ENCODE results near the gene KLK12. TPM values are rescaled to one million over a fixed set of nuclear protein-coding genes. Genes with fewer than 3 reads are reported as not detected.

The KLK12 gene
- total RNA-seq, 1 experiment from 2014 or later, result not detected

GRCh38 chr19:51031880-51032225 is 2.9 kb downstream of the KLK12 start:
- Mint-ChIP-seq H3K27me3 (ENCODE audit: insufficient read depth, unreplicated experiment) (peaks cover 14% of the 10 kb centered on the region), H3K4me3 (ENCODE audit: unreplicated experiment) (no peak overlapping the region), H3K36me3 (ENCODE audit: insufficient read depth, unreplicated experiment) (no peaks in the 10 kb centered on the region), H3K4me1 (ENCODE audit: low read depth, unreplicated experiment) (peaks cover 6% of the 10 kb centered on the region), H3K9me3 (ENCODE audit: unreplicated experiment) (no peaks in the 10 kb centered on the region), H3K27ac (ENCODE audit: unreplicated experiment) (no peak overlapping the region)
- H3K36me3 ChIP-seq (ENCODE audit: control insufficient read depth, insufficient read depth, low read length), result no peaks in the 10 kb centered on the region
- ChIA-PET CTCF (no interaction called here), POLR2A (no interaction called here)
- no peak for TF ChIP-seq CTCF (IDR thresholded peaks at IDR 0.05; ENCODE audit: insufficient read depth in 1 of 2, low read depth in 1 of 2, low read length in 1 of 2, severe bottlenecking in 1 of 2, unreplicated experiment in 1 of 2)
- H3K9me3 ChIP-seq, result no peaks in the 10 kb centered on the region
- H3K27me3 ChIP-seq (replicated peaks; ENCODE audit: control insufficient read depth, insufficient read depth, low read length), result no peaks in the 10 kb centered on the region
- intact Hi-C loops (cut with micrococcal nuclease; ENCODE audit: unreplicated experiment), result no loop called here
- BruUV-seq (replicated peaks), result no TSS peak
- no peak overlapping the region for H3K4me3 ChIP-seq (ENCODE audit: low read depth, low read length)
- no peak for DNase-seq
- no peaks in the 10 kb centered on the region for H3K4me1 ChIP-seq

- H3K27ac Mint-ChIP-seq (ENCODE audit: unreplicated experiment), result no peak overlapping the region
These were observed 3.5 kb downstream of the KLK12 start for GRCh38 chr19:51031220-51031879.

DNA sequence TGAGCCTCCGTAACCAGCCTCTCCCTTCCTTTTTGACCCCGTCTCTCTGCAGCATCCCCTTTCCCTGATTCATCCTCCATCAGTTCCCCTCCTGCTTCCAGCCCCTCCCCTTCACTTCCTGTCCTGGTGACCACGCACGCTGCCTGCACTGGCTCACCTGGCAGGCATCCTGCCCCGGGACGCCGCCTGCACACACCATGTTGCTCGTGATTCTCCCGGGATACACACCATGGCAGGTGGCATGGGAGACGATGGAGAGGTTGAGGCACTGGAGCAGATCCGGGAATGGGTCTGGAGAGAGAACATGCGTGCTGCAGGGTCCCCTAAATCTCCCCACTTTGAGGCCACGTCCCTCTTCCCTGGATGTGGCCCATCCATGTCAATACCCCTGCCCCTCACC is 4.2 kb downstream of the KLK12 start:
- Mint-ChIP-seq H3K9me3 (ENCODE audit: unreplicated experiment) (no peaks in the 10 kb centered on the region), H3K4me1 (ENCODE audit: low read depth, unreplicated experiment) (peaks cover 6% of the 10 kb centered on the region), H3K27me3 (ENCODE audit: insufficient read depth, unreplicated experiment) (peaks cover 17% of the 10 kb centered on the region), H3K36me3 (ENCODE audit: insufficient read depth, unreplicated experiment) (no peaks in the 10 kb centered on the region), H3K4me3 (ENCODE audit: unreplicated experiment) (no peak overlapping the region), H3K27ac (ENCODE audit: unreplicated experiment) (no peak overlapping the region)
- POLR2A ChIA-PET, result no interaction called here
- CTCF ChIA-PET, result no interaction called here
- H3K36me3 ChIP-seq (ENCODE audit: control insufficient read depth, insufficient read depth, low read length), result no peaks in the 10 kb centered on the region
- H3K4me3 ChIP-seq (ENCODE audit: low read depth, low read length), result no peak overlapping the region
- intact Hi-C loops (cut with micrococcal nuclease; ENCODE audit: unreplicated experiment), result no loop called here
- no peaks in the 10 kb centered on the region for H3K27me3 ChIP-seq (replicated peaks; ENCODE audit: control insufficient read depth, insufficient read depth, low read length)
- no peaks in the 10 kb centered on the region for H3K4me1 ChIP-seq
- DNase-seq, result no peak
- BruUV-seq (replicated peaks), result no TSS peak
- no peak for TF ChIP-seq CTCF (IDR thresholded peaks at IDR 0.05; ENCODE audit: insufficient read depth in 1 of 2, low read depth in 1 of 2, low read length in 1 of 2, severe bottlenecking in 1 of 2, unreplicated experiment in 1 of 2)
- H3K9me3 ChIP-seq, result no peaks in the 10 kb centered on the region

More at GRCh38 chr19:51031220-51031879, 3.5 kb downstream of the KLK12 start:
- ChIA-PET POLR2A (no interaction called here), CTCF (no interaction called here)
- intact Hi-C loops (cut with micrococcal nuclease; ENCODE audit: unreplicated experiment), result no loop called here
- no peaks in the 10 kb centered on the region for H3K9me3 ChIP-seq
- no peaks in the 10 kb centered on the region for H3K36me3 ChIP-seq (ENCODE audit: control insufficient read depth, insufficient read depth, low read length)
- Mint-ChIP-seq H3K9me3 (ENCODE audit: unreplicated experiment) (no peaks in the 10 kb centered on the region), H3K4me1 (ENCODE audit: low read depth, unreplicated experiment) (peaks cover 6% of the 10 kb centered on the region), H3K4me3 (ENCODE audit: unreplicated experiment) (no peak overlapping the region), H3K27me3 (ENCODE audit: insufficient read depth, unreplicated experiment) (peaks cover 17% of the 10 kb centered on the region), H3K36me3 (ENCODE audit: insufficient read depth, unreplicated experiment) (no peaks in the 10 kb centered on the region)
- DNase-seq, result no peak
- no TSS peak for BruUV-seq (replicated peaks)
- H3K27me3 ChIP-seq (replicated peaks; ENCODE audit: control insufficient read depth, insufficient read depth, low read length), result no peaks in the 10 kb centered on the region
- no peak for TF ChIP-seq CTCF (IDR thresholded peaks at IDR 0.05; ENCODE audit: insufficient read depth in 1 of 2, low read depth in 1 of 2, low read length in 1 of 2, severe bottlenecking in 1 of 2, unreplicated experiment in 1 of 2)
- no peak overlapping the region for H3K4me3 ChIP-seq (ENCODE audit: low read depth, low read length)
- no peaks in the 10 kb centered on the region for H3K4me1 ChIP-seq

Data from Caco-2 (cell line).